K562 (cell line): ENCODE data around the gene TBC1D25. TPM values are rescaled to one million over a fixed set of nuclear protein-coding genes. Genes with fewer than 3 reads are reported as not detected.

Experiments
- ATF3 ChIP-seq, 2 experiments: fragments of 450-650 bp in 1 of 2; sonication (generic) in 1 of 2; formaldehyde crosslinking in 1 of 2; IDR thresholded peaks in 1 of 2; conservative IDR thresholded peaks in 1 of 2; 2 replicates each; pipeline versions ENCODE4 v1.6.1 to v1.8.1; 2016 to 2023; ENCODE audit warnings: mild to moderate bottlenecking in 2 of 2, moderate library complexity in 2 of 2, inconsistent platforms in 1 of 2, missing genetic modification reagents in 1 of 2
- BHLHE40 ChIP-seq: IDR thresholded peaks from 2 replicates; pipeline ENCODE4 v1.6.1; 2011; ENCODE audit warnings: low read length, improper control_type of control experiment
- CBFA2T3 ChIP-seq: fragments of 450-650 bp; IDR thresholded peaks from 2 replicates; pipeline ENCODE4 v1.6.1; 2017
- CBX2 ChIP-seq: fragments of 200-600 bp; sonication (generic); IDR thresholded peaks from one replicate; pipeline ENCODE4 v1.6.1; 2012; ENCODE audit warnings: mild to moderate bottlenecking, low read length, inconsistent platforms; ENCODE audit not compliant: insufficient read depth, poor library complexity, severe bottlenecking
- CREB1 ChIP-seq, 2 experiments: sonication (generic) in 1 of 2; formaldehyde crosslinking in 1 of 2; IDR thresholded peaks; 2 replicates each; pipeline versions ENCODE4 v1.6.1 to v1.8.0; 2012 to 2022; ENCODE audit warnings: inconsistent platforms in 1 of 2, mild to moderate bottlenecking in 1 of 2, missing genetic modification reagents in 1 of 2, moderate library complexity in 1 of 2
- CTBP1 ChIP-seq: fragments of 450-650 bp; IDR thresholded peaks from 2 replicates; pipeline ENCODE4 v1.6.1; 2016; ENCODE audit warnings: borderline replicate concordance
- MEIS2 ChIP-seq: fragments of 450-650 bp; IDR thresholded peaks from 2 replicates; pipeline ENCODE4 v1.6.1; 2014; ENCODE audit warnings: mild to moderate bottlenecking; ENCODE audit not compliant: partially characterized antibody
- MYC ChIP-seq, 2 experiments: fragments of 250-450 bp in 1 of 2; sonication (Bioruptor Pico) in 1 of 2; IDR thresholded peaks; 2 replicates each; pipeline versions ENCODE4 v1.5.1 to v1.6.1; 2012 to 2021; ENCODE audit warnings: low read depth in 2 of 2, borderline replicate concordance in 1 of 2, improper control_type of control experiment in 1 of 2, low read length in 1 of 2, mild to moderate bottlenecking in 1 of 2, moderate library complexity in 1 of 2
- NFATC3 ChIP-seq: fragments of 450-650 bp; IDR thresholded peaks from 2 replicates; pipeline ENCODE4 v1.6.1; 2017; ENCODE audit warnings: mild to moderate bottlenecking
- PBX2 ChIP-seq, 2 experiments: IDR thresholded peaks in 1 of 2; conservative IDR thresholded peaks in 1 of 2; 2 replicates each; pipeline ENCODE4 v1.6.1; 2016; ENCODE audit warnings: low read depth in 2 of 2, mild to moderate bottlenecking in 1 of 2, missing compliant biosample characterization in 1 of 2, missing genetic modification characterization in 1 of 2, moderate library complexity in 1 of 2
- PTBP1 ChIP-seq: fragments of 200-400 bp; formaldehyde crosslinking; IDR thresholded peaks from 2 replicates; pipeline ENCODE4 v1.6.1; 2017; ENCODE audit warnings: low read depth, low read length
- PTTG1 ChIP-seq: fragments of 450-650 bp; IDR thresholded peaks from 2 replicates; pipeline ENCODE4 v1.6.1; 2016; ENCODE audit warnings: low read depth, mild to moderate bottlenecking, missing genetic modification characterization, missing compliant biosample characterization
- SRSF9 ChIP-seq: fragments of 200-400 bp; formaldehyde crosslinking; IDR thresholded peaks from 2 replicates; pipeline ENCODE4 v1.6.1; 2017; ENCODE audit warnings: low read depth, low read length, borderline replicate concordance
- THRA ChIP-seq: fragments of 450-650 bp; IDR thresholded peaks from 2 replicates; pipeline ENCODE4 v1.6.1; 2017; ENCODE audit warnings: mild to moderate bottlenecking, moderate library complexity
- TOE1 ChIP-seq, 2 experiments: fragments of 450-650 bp in 1 of 2; sonication (generic) in 1 of 2; formaldehyde crosslinking in 1 of 2; IDR thresholded peaks; 2 replicates each; pipeline versions ENCODE4 v1.7.1 to v1.8.0; 2016 to 2022; ENCODE audit warnings: borderline replicate concordance in 2 of 2, mild to moderate bottlenecking in 2 of 2, antibody characterized with exemption in 1 of 2, inconsistent platforms in 1 of 2, low read depth in 1 of 2, missing genetic modification reagents in 1 of 2, moderate library complexity in 1 of 2
- UBTF ChIP-seq, 2 experiments: IDR thresholded peaks; 2 replicates each; pipeline ENCODE4 v1.6.1; 2012; ENCODE audit warnings: improper control_type of control experiment in 2 of 2, low read depth in 2 of 2, low read length in 2 of 2, borderline replicate concordance in 1 of 2
- ZNF77 ChIP-seq: fragments of 250-450 bp; sonication (Bioruptor Pico); IDR thresholded peaks from 2 replicates; pipeline ENCODE4 v1.5.0; 2020
- ZSCAN32 ChIP-seq: fragments of 450-650 bp; formaldehyde crosslinking; IDR thresholded peaks from 2 replicates; pipeline ENCODE4 v1.4.0; 2020; ENCODE audit warnings: mild to moderate bottlenecking, moderate library complexity
- polyA plus RNA-seq, 8 experiments: library from polyadenylated mRNA; depleted of rRNA in 4 of 8; stranded (reverse) in 5 of 8; unstranded in 3 of 8; fragments of >200 nt; fragmentation: Nextera tagmentation in 2 of 8; fragmentation: Illumina TruSeq in 1 of 8; extraction: Ambion mirVana in 2 of 8; extraction: Trizol in 1 of 8; gene quantifications; 2 replicates each; pipeline versions ENCODE4 v1.2.1 to v1.2.3, GENCODE V29; 2011 to 2014; ENCODE audit warnings: inconsistent platforms in 1 of 8, missing spikeins in 1 of 8
- total RNA-seq, 7 experiments: library from RNA; depleted of rRNA in 6 of 7; stranded (reverse); fragments of >200 nt in 6 of 7; fragmentation: Illumina TruSeq in 2 of 7; extraction: Trizol in 2 of 7; gene quantifications; 2 replicates each; pipeline versions ENCODE4 v1.2.1 to v1.2.3, GENCODE V29; 2011 to 2021; ENCODE audit warnings: low replicate concordance in 1 of 7

The TBC1D25 gene
- total and polyA plus RNA-seq, 9 of the 15 experiments (the other 6 are each of a cell fraction or from before 2014, with no cell fraction given) = 0.62 to 10.6 (median 3.9) TPM

DNA sequence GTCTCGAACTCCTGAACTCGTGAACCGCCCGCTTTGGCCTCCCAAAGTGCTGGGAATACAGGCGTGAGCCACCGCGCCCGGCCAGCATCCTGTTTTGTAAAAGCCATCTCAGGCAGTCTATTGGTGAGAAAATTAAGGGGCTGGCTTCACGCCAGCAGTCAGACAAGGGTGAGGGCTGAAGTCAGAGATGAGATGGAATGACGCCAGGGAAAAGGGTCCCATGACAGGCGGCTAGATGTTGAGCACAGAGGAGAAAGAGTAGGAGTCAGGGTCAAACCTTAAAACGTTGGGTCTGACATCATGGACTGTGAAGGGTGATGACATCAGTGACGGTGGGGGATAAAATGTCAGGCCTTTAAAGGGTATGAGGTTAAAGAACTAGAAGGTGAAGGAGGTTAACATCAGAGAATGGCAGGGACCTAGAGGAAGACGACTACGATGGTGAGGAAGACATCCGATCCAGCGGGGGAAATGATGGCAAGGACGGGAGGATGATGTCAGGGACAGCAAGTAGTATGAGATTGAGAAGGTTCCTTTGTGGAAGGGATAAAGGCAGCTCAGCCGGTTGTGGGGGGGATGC is 34.3 kb downstream of the TBC1D25 start (continued):
- TF ChIP-seq PBX2 (CRISPR knock-in tag; IDR thresholded peaks at IDR 0.05; ENCODE audit: low read depth) (no peak), PBX2 (tag; conservative IDR thresholded peaks at IDR 0.05; ENCODE audit: low read depth) (0 out of 2 replicates have a peak, but pooled peaks have one; percentile 22), ATF3 (IDR thresholded peaks at IDR 0.05) (peak; percentile 96), ATF3 (CRISPR knock-in tag; conservative IDR thresholded peaks at IDR 0.05) (no peak), THRA (no peak), CTBP1 (peak; percentile 79), ZNF77 (no peak), MEIS2 (peak; percentile 43), MYC (IDR thresholded peaks at IDR 0.05; ENCODE audit: low read depth, low read length) (no peak), MYC (CRISPR knock-in tag; IDR thresholded peaks at IDR 0.05; ENCODE audit: borderline replicate concordance, low read depth) (no peak), TOE1 (IDR thresholded peaks at IDR 0.05; ENCODE audit: borderline replicate concordance) (peak; percentile 55; the same call in 1 of the 2 replicates), TOE1 (CRISPR knock-in tag; IDR thresholded peaks at IDR 0.05; ENCODE audit: borderline replicate concordance, low read depth) (no peak), BHLHE40 (no peak), UBTF (IDR thresholded peaks at IDR 0.05; ENCODE audit: borderline replicate concordance in 1 of 2, low read depth in 2 of 2, low read length in 2 of 2) (no peak), ZSCAN32 (CRISPR knock-in tag) (no peak), NFATC3 (0 out of 2 replicates have a peak, but pooled peaks have one; percentile 63), PTBP1 (no peak), CBX2 (no peak), CBFA2T3 (no peak), PTTG1 (tag) (no peak), CREB1 (IDR thresholded peaks at IDR 0.05) (peak; percentile 89), CREB1 (CRISPR knock-in tag; IDR thresholded peaks at IDR 0.05) (peak; percentile 84), SRSF9 (no peak)
